Chondrocyte (in vitro differentiated cells): ENCODE results near the gene TMBIM1. TPM values are rescaled to one million over a fixed set of nuclear protein-coding genes. Genes with fewer than 3 reads are reported as not detected.

Experiments used
- DNase-seq: peaks from one replicate; pipeline ENCODE4 v3.0.0; 2021; ENCODE audit warnings: mixed read lengths, low spot score
- H3K27ac Mint-ChIP-seq: one replicate; pipeline ENCODE4 v1.8.0; 2021; ENCODE audit warnings: mild to moderate bottlenecking, moderate library complexity, mixed read lengths; ENCODE audit not compliant: unreplicated experiment
- H3K27me3 Mint-ChIP-seq: 2 replicates; pipeline ENCODE4 v1.8.0; 2021; ENCODE audit warnings: low read depth, mixed read lengths
- H3K36me3 Mint-ChIP-seq: 2 replicates; pipeline ENCODE4 v1.8.0; 2021; ENCODE audit warnings: low read depth, mixed read lengths
- H3K4me1 Mint-ChIP-seq: 2 replicates; pipeline ENCODE4 v1.8.0; 2021; ENCODE audit warnings: low read depth, mild to moderate bottlenecking, mixed read lengths
- H3K4me3 Mint-ChIP-seq: one replicate; pipeline ENCODE4 v1.8.0; 2021; ENCODE audit warnings: mild to moderate bottlenecking, moderate library complexity, mixed read lengths; ENCODE audit not compliant: unreplicated experiment
- H3K9me3 Mint-ChIP-seq: 2 replicates; pipeline ENCODE4 v1.8.0; 2021; ENCODE audit warnings: low read depth, mixed read lengths
- CTCF ChIP-seq: fragments of 200-600 bp; sonication (generic); IDR thresholded peaks from 2 replicates; pipeline ENCODE4 v1.5.0; 2021; ENCODE audit warnings: antibody characterized with exemption, mild to moderate bottlenecking, moderate library complexity
- total RNA-seq: library from RNA; stranded (reverse); gene quantifications from 3 replicates; pipeline ENCODE4 v1.2.1, GENCODE V29; 2021

The TMBIM1 gene
- total RNA-seq, 1 donor from 2014 or later: 100 TPM

GRCh38 chr2:218294430-218295022, 2.2 kb upstream of the TMBIM1 start:
- no peak for DNase-seq
- Mint-ChIP-seq H3K27me3 (no peaks in the 10 kb centered on the region), H3K9me3 (no peaks in the 10 kb centered on the region), H3K36me3 (no peaks in the 10 kb centered on the region), H3K27ac (no peak overlapping the region), H3K4me3 (no peak overlapping the region), H3K4me1 (peaks cover 41% of the 10 kb centered on the region)
- TF ChIP-seq CTCF: no peak

DNA sequence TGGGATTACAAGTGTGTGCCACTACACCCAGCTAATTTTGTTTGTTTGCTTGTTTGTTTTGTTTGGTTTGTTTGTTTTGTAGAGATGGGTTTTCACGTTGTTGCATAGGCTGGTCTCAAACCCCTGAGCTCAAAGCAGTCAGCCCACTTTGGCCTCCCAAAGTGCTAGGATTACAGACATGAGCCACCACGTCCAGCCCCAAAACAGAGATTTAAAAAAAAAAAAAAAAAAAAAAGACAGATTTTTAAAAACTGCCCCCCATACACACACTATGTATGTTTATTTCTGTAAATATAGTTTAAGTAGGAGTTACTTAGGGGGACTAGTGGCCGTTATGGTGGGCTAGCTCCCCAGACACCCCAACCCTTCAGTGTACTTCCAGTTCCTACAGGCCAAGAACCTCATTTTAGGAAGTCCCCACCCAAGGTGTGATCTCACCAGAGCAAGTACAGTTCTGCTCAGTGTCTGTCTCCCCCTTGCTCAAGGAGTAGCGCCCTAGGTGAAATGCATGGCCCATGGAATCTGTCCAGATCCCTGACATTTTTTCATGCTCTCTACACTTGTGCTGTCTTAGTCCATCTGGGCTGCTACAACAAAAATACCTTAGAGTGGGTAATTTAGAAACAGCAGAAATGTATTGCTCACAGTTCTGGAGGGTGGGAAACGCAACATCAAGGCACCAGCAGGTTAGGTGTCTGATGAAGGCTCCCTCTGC, 1.6 kb upstream of the TMBIM1 start:
- H3K4me3 Mint-ChIP-seq: no peak overlapping the region
- no peak for TF ChIP-seq CTCF
- no peaks in the 10 kb centered on the region for H3K36me3 Mint-ChIP-seq
- no peak overlapping the region for H3K27ac Mint-ChIP-seq
- no peaks in the 10 kb centered on the region for H3K9me3 Mint-ChIP-seq
- H3K4me1 Mint-ChIP-seq: peaks cover 46% of the 10 kb centered on the region
- no peaks in the 10 kb centered on the region for H3K27me3 Mint-ChIP-seq
- no peak for DNase-seq

DNA sequence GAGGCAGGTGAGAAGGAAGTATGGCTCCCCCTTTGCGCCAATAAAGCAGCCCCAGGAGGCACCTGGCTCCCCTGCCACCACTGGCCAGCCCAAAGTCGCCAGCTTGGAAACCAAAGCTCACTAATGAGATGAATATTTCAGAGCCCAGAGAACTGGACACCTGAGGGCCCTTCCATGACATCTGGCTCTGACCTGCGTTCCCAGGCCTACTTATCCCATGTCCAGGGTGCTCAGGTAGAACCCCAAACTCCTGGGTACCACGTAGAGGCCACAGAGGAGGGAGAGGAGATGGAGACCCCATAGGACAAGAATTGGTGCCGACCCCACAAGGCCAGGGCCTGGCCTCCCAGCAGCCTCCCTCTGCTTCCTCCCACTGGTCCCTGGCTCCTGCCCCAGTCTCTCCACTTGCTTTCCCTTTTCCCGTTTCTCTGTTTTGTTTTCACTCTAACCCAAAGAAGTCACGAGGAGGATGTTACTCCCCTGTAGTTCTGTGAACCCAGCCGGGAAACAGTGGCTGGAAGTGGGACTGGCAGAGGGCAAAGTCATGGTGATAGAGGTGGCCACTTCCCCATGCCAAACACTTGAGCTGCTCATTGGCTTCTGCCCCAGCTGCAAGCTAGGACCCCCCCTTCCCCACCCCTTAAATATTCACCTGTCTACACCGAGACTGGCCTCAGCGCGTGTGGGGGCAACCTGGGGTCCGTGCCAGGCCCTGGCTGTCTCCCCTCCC, 820 bp downstream of the TMBIM1 start:
- peak overlapping the region; percentile 90 for H3K27ac Mint-ChIP-seq
- no peak for DNase-seq

GRCh38 chr2:218290316-218291261, 1.7 kb downstream of the TMBIM1 start:
- no peaks in the 10 kb centered on the region for H3K36me3 Mint-ChIP-seq
- no peaks in the 10 kb centered on the region for H3K9me3 Mint-ChIP-seq
- DNase-seq: no peak
- peak overlapping the region; percentile 90 for H3K27ac Mint-ChIP-seq
- H3K4me3 Mint-ChIP-seq: peak overlapping the region; percentile 87
- H3K4me1 Mint-ChIP-seq: peaks cover 70% of the 10 kb centered on the region
- no peak for TF ChIP-seq CTCF
- H3K27me3 Mint-ChIP-seq: no peaks in the 10 kb centered on the region

More for the DNA sequence above, 820 bp downstream of the TMBIM1 start:
- Mint-ChIP-seq H3K27me3 (no peaks in the 10 kb centered on the region), H3K9me3 (no peaks in the 10 kb centered on the region), H3K4me1 (peaks cover 65% of the 10 kb centered on the region), H3K36me3 (no peaks in the 10 kb centered on the region), H3K4me3 (peak overlapping the region; percentile 87)
- TF ChIP-seq CTCF: no peak
